ENCODE measurements around the gene GRIN3A. TPM values are rescaled to one million over a fixed set of nuclear protein-coding genes. Genes with fewer than 3 reads are reported as not detected.
A peak's percentile ranks its signal among the peaks of the same experiment; 100 is the strongest.

The GRIN3A gene
- total RNA-seq, 1 donor from 2014 or later: 0.35 TPM

GRCh38 chr9:101705135-101705661, 33.2 kb downstream of the GRIN3A start:
- Mint-ChIP-seq H3K9me3 (no peaks in the 10 kb centered on the region), H3K27ac (ENCODE audit: unreplicated experiment) (peak overlapping the region; percentile 75), H3K4me3 (peak overlapping the region; percentile 75), H3K27me3 (ENCODE audit: low read depth) (peaks cover 42% of the 10 kb centered on the region), H3K36me3 (ENCODE audit: low read depth) (no peaks in the 10 kb centered on the region), H3K4me1 (peaks cover 8% of the 10 kb centered on the region)
- DNase-seq (ENCODE audit: low read depth, low spot score): peak; percentile 8
- peak; percentile 47 for TF ChIP-seq CTCF (conservative IDR thresholded peaks at IDR 0.05)

- Mint-ChIP-seq H3K4me1 (peaks cover 8% of the 10 kb centered on the region), H3K27ac (ENCODE audit: unreplicated experiment) (no peak overlapping the region), H3K36me3 (ENCODE audit: low read depth) (no peaks in the 10 kb centered on the region), H3K27me3 (ENCODE audit: low read depth) (peaks cover 34% of the 10 kb centered on the region), H3K4me3 (no peak overlapping the region), H3K9me3 (no peaks in the 10 kb centered on the region)
- DNase-seq (ENCODE audit: low read depth, low spot score): no peak
- TF ChIP-seq CTCF (conservative IDR thresholded peaks at IDR 0.05): no peak
These were observed 36.2 kb downstream of the GRIN3A start for GRCh38 chr9:101702257-101702656.

- H3K27me3 Mint-ChIP-seq (ENCODE audit: low read depth): peaks cover 16% of the 10 kb centered on the region
- no peak for TF ChIP-seq CTCF (conservative IDR thresholded peaks at IDR 0.05)
- H3K4me3 Mint-ChIP-seq: no peak overlapping the region
- DNase-seq (ENCODE audit: low read depth, low spot score): no peak
- H3K27ac Mint-ChIP-seq (ENCODE audit: unreplicated experiment): no peak overlapping the region
- no peaks in the 10 kb centered on the region for H3K36me3 Mint-ChIP-seq (ENCODE audit: low read depth)
- no peaks in the 10 kb centered on the region for H3K9me3 Mint-ChIP-seq
- no peaks in the 10 kb centered on the region for H3K4me1 Mint-ChIP-seq
These were observed 44.7 kb downstream of the GRIN3A start for GRCh38 chr9:101693546-101694336.

GRCh38 chr9:101691657-101692056, 46.8 kb downstream of the GRIN3A start:
- Mint-ChIP-seq H3K4me1 (no peaks in the 10 kb centered on the region), H3K27ac (ENCODE audit: unreplicated experiment) (no peak overlapping the region), H3K9me3 (no peaks in the 10 kb centered on the region), H3K4me3 (no peak overlapping the region), H3K27me3 (ENCODE audit: low read depth) (peaks cover 14% of the 10 kb centered on the region), H3K36me3 (ENCODE audit: low read depth) (no peaks in the 10 kb centered on the region)
- no peak for TF ChIP-seq CTCF (conservative IDR thresholded peaks at IDR 0.05)
- DNase-seq (ENCODE audit: low read depth, low spot score): no peak

- H3K4me1 Mint-ChIP-seq: no peaks in the 10 kb centered on the region
- DNase-seq (ENCODE audit: low read depth, low spot score): no peak
These were observed 49.4 kb downstream of the GRIN3A start for GRCh38 chr9:101689039-101689438.

More at GRCh38 chr9:101689039-101689438, 49.4 kb downstream of the GRIN3A start:
- Mint-ChIP-seq H3K36me3 (ENCODE audit: low read depth) (no peaks in the 10 kb centered on the region), H3K4me3 (no peak overlapping the region), H3K9me3 (no peaks in the 10 kb centered on the region), H3K27ac (ENCODE audit: unreplicated experiment) (no peak overlapping the region), H3K27me3 (ENCODE audit: low read depth) (peaks cover 7% of the 10 kb centered on the region)
- no peak for TF ChIP-seq CTCF (conservative IDR thresholded peaks at IDR 0.05)

Measured in neural crest cell (in vitro differentiated cells).